G401 (cell line): ENCODE measurements around the gene TSPAN12. TPM values are rescaled to one million over a fixed set of nuclear protein-coding genes. Genes with fewer than 3 reads are reported as not detected.
A peak's percentile ranks its signal among the peaks of the same experiment; 100 is the strongest.
"Not testable (repeated sequence)": the region's sequence is repeated elsewhere in the genome, so short reads cannot be mapped to it uniquely, and the experiment has no call there.

ENCODE experiments used
- DNase-seq: peaks from one replicate; pipeline ENCODE4 v3.0.0-alpha.2; 2015; ENCODE audit warnings: low spot score
- in situ Hi-C: cut with HindIII; loops from 2 replicates; pipeline ENCODE4 v1.10.0; 2016; ENCODE audit warnings: low sequenced_read_pairs, mixed read lengths
- total RNA-seq: library from RNA; depleted of rRNA; stranded (reverse); fragments of >200 nt; shearing (Covaris generic); gene quantifications from 2 replicates; pipeline ENCODE4 v1.2.3, GENCODE V29; 2014; rRNA removed

The TSPAN12 gene, protein sequence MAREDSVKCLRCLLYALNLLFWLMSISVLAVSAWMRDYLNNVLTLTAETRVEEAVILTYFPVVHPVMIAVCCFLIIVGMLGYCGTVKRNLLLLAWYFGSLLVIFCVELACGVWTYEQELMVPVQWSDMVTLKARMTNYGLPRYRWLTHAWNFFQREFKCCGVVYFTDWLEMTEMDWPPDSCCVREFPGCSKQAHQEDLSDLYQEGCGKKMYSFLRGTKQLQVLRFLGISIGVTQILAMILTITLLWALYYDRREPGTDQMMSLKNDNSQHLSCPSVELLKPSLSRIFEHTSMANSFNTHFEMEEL
- total RNA-seq: 0.80 TPM in 1 of 2 replicates, not detected in the other

GRCh38 chr7:120857588-120858573 lies at the start of gene TSPAN12:
TSPAN12 (minus strand) TSS chr7:120858144; CDS start chr7:120856763, 1,381 bp downstream.
- in situ Hi-C loops: no loop called here
- peak; percentile 60 for DNase-seq

GRCh38 chr7:120898715-120899499 lies 41.0 kb upstream of the TSPAN12 start:
- in situ Hi-C loops: no loop called here
- no peak for DNase-seq

GRCh38 chr7:120895253-120895652 lies 37.3 kb upstream of the TSPAN12 start:
- in situ Hi-C loops, DNase-seq: not testable (repeated sequence)

GRCh38 chr7:120885602-120886001 lies 27.7 kb upstream of the TSPAN12 start:
- DNase-seq, in situ Hi-C loops: not testable (repeated sequence)

GRCh38 chr7:120877701-120878100 lies 19.8 kb upstream of the TSPAN12 start:
- in situ Hi-C loops: no loop called here
- no peak for DNase-seq

GRCh38 chr7:120876922-120877321 lies 19.0 kb upstream of the TSPAN12 start:
- no peak for DNase-seq

GRCh38 chr7:120874722-120875121 lies 16.8 kb upstream of the TSPAN12 start:
- DNase-seq: no peak
- in situ Hi-C loops: no loop called here

More at GRCh38 chr7:120876922-120877321, 19.0 kb upstream of the TSPAN12 start:
- in situ Hi-C loops: no loop called here

DNA sequence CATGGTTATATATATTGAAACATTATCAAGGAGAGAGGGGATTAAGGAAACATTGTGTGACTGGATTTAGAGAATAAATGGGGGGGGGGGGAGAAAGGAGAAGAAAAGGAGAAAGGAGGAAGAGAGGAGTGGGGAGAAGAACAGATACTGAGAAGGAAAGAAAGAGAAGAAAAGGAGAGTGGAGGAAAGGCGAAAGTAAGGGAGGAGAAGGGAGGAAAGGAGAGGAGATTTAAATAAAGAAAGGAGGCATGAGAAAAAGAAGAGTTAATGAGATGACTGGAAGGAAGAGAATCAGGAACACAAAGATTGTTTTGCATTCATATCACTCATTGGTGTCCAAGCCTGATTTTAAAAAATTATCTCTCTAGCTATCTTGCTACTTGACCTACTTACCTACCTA lies 16.1 kb upstream of the TSPAN12 start:
- in situ Hi-C loops: no loop called here

GRCh38 chr7:120873401-120873800 lies 15.5 kb upstream of the TSPAN12 start:
- DNase-seq: no peak
- in situ Hi-C loops: no loop called here

More for the DNA sequence above, 16.1 kb upstream of the TSPAN12 start:
- no peak for DNase-seq

- in situ Hi-C loops: no loop called here
- DNase-seq: no peak
These were observed 11.8 kb upstream of the TSPAN12 start for GRCh38 chr7:120869700-120870099.

- in situ Hi-C loops: no loop called here
- DNase-seq: no peak
These were observed 10.0 kb upstream of the TSPAN12 start for GRCh38 chr7:120867932-120868331.

DNA sequence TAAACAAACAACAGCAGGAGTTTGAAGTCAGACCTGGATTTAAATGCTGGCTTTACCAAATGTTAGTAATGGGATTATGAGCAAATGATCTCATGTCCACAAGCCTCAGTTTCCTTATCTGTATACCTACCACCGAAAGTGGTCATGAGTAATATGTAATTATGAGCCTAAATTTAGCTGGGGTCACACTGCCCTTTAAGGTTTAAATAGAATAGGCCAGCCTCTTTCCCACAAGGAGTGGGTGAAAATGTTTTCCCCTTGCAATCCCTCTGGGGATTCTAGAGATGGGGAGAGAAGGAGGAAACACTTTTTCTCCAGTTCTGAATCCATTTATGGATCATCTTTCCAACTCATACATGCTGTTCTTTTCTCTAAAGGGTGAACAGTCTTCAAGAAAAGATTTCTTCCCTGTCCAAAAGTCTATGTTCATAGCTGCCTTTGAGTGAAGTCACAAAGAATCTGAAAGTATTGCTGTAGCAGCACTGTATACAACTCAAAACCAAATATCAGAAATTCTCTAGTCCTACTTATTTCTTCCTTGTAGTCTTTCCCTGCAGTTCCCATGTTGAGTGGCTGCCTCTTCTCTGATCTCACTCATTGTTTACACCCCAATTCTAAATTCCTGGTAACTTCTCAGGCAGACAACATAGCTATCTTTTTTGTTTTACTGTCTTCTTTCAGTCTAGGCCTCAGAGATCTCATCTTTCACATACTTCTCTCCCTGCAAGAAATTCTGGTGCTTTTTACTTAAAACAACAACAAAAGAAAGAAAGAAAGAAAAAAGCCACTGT lies 7.4 kb upstream of the TSPAN12 start:
- DNase-seq: no peak
- in situ Hi-C loops: no loop called here

GRCh38 chr7:120864141-120864900 lies 6.4 kb upstream of the TSPAN12 start:
- in situ Hi-C loops: no loop called here
- peak; percentile 87 for DNase-seq

GRCh38 chr7:120862987-120863590 lies 5.1 kb upstream of the TSPAN12 start:
- no peak for DNase-seq
- in situ Hi-C loops: no loop called here

DNA sequence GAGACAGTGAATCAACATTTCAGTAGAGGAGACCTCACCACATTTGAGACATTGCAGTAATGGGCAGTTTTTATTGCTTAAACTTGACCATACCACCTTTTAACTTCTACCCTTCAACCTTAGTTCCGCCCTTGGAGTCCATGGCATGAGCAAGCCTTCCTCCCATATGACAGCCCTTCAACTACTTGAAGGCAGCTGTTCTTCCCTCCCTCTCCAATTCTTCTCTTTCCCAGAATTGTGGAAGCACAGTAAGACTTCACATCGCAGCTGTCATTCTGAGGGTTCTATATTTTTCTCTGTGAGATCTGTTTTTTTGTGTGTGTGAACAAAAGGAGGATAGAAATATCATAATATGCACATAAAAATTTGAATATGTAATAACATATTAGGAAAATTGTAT lies 2.2 kb upstream of the TSPAN12 start:
- in situ Hi-C loops: no loop called here
- DNase-seq: no peak

- no peak for DNase-seq
- in situ Hi-C loops: no loop called here
These were observed 1.5 kb upstream of the TSPAN12 start for GRCh38 chr7:120859459-120859858.

GRCh38 chr7:120856621-120857352 lies 1.2 kb downstream of the TSPAN12 start:
- peak; percentile 22 for DNase-seq
- in situ Hi-C loops: no loop called here
